ENCODE measurements around the gene TSPAN2.

DNA sequence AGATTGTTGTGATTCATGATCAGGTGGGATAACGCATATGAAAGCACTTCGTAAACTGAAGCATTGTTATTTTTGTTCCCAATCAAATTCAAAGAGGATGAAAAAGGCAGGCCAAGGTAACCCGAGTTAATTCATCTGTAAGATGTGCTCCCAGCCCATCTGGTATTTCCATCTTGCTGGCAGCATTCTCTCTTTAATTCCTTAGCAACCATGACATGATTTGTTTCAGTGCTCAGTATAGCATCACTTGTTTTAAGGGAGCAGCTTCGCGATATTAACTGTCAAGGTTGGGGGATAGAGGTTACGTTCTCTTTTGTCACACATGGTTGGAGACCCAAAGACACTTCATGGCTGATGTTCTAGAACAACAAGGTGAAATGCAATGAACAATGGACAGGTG lies 6.4 kb downstream of the TSPAN2 start:
- TF ChIP-seq CTCF (IDR thresholded peaks at IDR 0.05; ENCODE audit: low read length) (no peak), EZH2 (optimal IDR thresholded peaks at IDR 0.05; ENCODE audit: low read depth, low read length) (no peak), EZH2phosphoT487 (IDR thresholded peaks at IDR 0.05; ENCODE audit: low read length) (no peak)
